ENCODE data around the gene AQP12A. TPM values are rescaled to one million over a fixed set of nuclear protein-coding genes. Genes with fewer than 3 reads are reported as not detected.

AQP12A gene
- total RNA-seq, 4 donors from 2014 or later, result not detected

- no peak for TF ChIP-seq CTCF (IDR thresholded peaks at IDR 0.05)
- TF ChIP-seq POLR2A (IDR thresholded peaks at IDR 0.05), result no peak
- no peaks in the 10 kb centered on the region for H3K9me3 ChIP-seq
- no peak for DNase-seq
- no peak overlapping the region for H3K4me3 ChIP-seq
- H3K4me1 ChIP-seq, result no peaks in the 10 kb centered on the region
- 66 to 83% methylated on average over 10 to 15 of the region's 36 CpGs for WGBS, 2 donors
- peaks cover 0 to 94% (median 0%) of the 10 kb centered on the region in 4 donors for H3K27me3 ChIP-seq
- intact Hi-C loops (cut with DNase I), result no loop called here
- H3K36me3 ChIP-seq, result no peaks in the 10 kb centered on the region
- no peak overlapping the region for H3K27ac ChIP-seq
Observed at GRCh38 chr2:240646176-240646899, 45.3 kb upstream of the AQP12A start.

DNA sequence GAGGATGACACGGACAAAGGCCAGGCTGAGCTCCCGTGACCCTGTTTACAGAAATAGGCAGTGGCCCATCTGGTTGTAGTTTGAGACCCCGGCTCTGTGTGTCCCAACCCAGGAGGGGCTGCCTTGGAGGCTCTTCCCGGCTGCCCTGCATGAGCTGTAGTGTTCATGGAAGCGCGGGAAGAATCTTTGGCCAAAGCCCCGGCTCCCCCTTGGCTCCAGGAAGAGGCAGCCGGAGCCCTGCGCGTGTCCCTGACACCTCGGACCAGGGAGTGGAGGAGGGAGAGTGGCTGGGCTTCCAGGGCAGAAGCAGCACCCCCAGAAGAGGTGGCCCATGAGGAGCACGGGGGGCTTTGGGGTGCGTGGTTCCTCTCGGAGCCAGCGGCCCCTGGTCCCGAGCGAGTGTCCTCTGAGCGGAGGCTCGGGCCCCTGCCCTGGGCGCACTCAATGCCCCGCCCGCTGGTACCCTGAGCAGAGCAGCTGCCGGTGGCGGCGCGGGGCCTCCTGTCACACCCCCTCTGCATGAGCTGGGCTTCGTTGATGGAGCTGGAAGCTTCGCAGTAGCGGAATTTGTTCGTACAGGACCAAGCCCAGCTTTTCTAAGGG lies 44.7 kb upstream of the AQP12A start:
- Histone ChIP-seq H3K27ac (no peak overlapping the region), H3K27me3 (peaks cover 0 to 99% (median 0%) of the 10 kb centered on the region in 4 donors), H3K9me3 (no peaks in the 10 kb centered on the region), H3K4me3 (no peak overlapping the region), H3K4me1 (no peaks in the 10 kb centered on the region), H3K36me3 (no peaks in the 10 kb centered on the region)
- DNase-seq, result no peak
- intact Hi-C loops (cut with DNase I), result no loop called here
- 60 to 90% methylated on average over 1 to 4 of the region's 30 CpGs for WGBS, 2 donors
- TF ChIP-seq POLR2A (IDR thresholded peaks at IDR 0.05) (no peak), CTCF (IDR thresholded peaks at IDR 0.05) (no peak)

DNA sequence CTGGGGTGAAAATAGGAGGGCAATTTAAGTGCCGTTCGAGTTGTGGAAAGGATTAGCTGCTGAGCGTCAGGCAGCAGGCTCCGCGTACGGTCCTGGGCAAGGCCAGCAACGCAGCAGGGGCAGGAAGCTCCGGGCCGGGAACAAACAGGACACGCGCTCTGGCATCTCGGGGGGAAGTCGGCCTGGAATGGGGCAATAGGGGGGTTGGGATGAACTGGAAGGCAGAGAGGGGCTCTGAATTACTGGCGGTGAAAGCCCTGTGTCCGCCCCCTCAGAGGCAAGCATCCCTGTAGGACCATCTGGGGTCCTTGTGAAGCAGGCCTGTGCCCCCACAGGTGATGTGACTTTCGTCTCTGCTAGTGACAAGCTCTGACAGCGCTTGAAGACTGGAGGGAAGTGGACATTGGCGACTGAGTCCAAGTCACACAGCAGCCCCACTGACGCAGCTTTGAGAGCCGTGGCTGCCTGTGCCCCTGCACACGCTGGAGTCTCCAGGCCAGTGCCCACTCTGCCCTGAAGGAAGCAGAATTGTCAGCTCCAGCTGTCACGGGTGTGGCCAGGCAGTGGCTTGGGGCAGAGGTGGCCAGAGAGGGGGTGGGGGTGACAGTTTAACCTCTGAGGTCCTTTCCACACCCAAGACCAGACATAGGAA lies 44.0 kb upstream of the AQP12A start:
- Histone ChIP-seq H3K27me3 (peaks cover 0 to 99% (median 0%) of the 10 kb centered on the region in 4 donors), H3K4me3 (no peak overlapping the region), H3K36me3 (no peaks in the 10 kb centered on the region), H3K9me3 (no peaks in the 10 kb centered on the region), H3K27ac (no peak overlapping the region), H3K4me1 (no peaks in the 10 kb centered on the region)
- 40 to 66% methylated on average over 1 to 16 of the region's 22 CpGs for WGBS, 2 donors
- no peak for DNase-seq
- intact Hi-C loops (cut with DNase I), result no loop called here
- TF ChIP-seq POLR2A (IDR thresholded peaks at IDR 0.05), result no peak
- no peak for TF ChIP-seq CTCF (IDR thresholded peaks at IDR 0.05)

DNA sequence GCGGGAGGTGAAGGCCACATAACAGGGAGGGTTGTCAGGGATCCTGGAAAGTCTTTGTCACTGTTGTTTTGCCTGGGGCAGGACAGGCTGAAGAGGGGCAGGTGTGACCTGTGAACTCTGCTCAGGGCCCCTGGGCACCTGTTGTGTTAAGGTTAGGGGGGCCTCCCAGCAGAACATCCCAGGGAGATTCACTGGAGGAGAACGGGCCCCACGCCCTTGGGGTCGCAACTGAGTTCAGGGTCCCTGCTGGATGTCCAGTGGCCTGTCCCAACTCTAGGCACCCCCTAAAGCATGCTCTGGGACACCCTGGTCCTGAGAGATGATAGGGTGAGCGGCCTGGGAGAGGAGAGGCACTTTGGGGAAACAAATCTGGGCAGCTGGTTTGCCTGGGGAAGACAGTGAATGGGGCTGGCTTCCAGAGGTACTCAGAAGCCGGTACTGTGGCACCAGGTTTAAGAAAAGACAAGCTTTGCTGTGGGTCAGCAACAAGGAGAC lies 43.5 kb upstream of the AQP12A start:
- TF ChIP-seq CTCF (IDR thresholded peaks at IDR 0.05) (no peak), POLR2A (IDR thresholded peaks at IDR 0.05) (no peak)
- 58 to 60% methylated on average over 2 to 4 of the region's 6 CpGs for WGBS, 2 donors
- Histone ChIP-seq H3K27me3 (peaks cover 0 to 99% (median 0%) of the 10 kb centered on the region in 4 donors), H3K4me1 (no peaks in the 10 kb centered on the region), H3K27ac (no peak overlapping the region), H3K36me3 (no peaks in the 10 kb centered on the region), H3K4me3 (no peak overlapping the region), H3K9me3 (no peaks in the 10 kb centered on the region)
- no peak for DNase-seq
- intact Hi-C loops (cut with DNase I), result no loop called here
